ENCODE results near the gene MYH14. TPM values are rescaled to one million over a fixed set of nuclear protein-coding genes. Genes with fewer than 3 reads are reported as not detected.

MYH14 gene
- total and polyA plus RNA-seq, 2 of the 13 experiments (the other 11 are each of a cell fraction or from before 2014, with no cell fraction given), result 5.5 to 5.8 TPM

- no peak for TF ChIP-seq ZBTB4 (CRISPR knock-in tag; IDR thresholded peaks at IDR 0.05; ENCODE audit: borderline replicate concordance)
- no peak for TF ChIP-seq ZBTB34 (CRISPR knock-in tag; IDR thresholded peaks at IDR 0.05)
- TF ChIP-seq ZSCAN9 (CRISPR knock-in tag; IDR thresholded peaks at IDR 0.05; ENCODE audit: borderline replicate concordance), result no peak
- TF ChIP-seq ZNF678 (CRISPR knock-in tag; IDR thresholded peaks at IDR 0.05), result no peak
- TF ChIP-seq HMG20A (CRISPR knock-in tag; IDR thresholded peaks at IDR 0.05; ENCODE audit: borderline replicate concordance), result peak; percentile 44; the same call in 1 of the 2 replicates
- TF ChIP-seq HHEX (CRISPR knock-in tag; IDR thresholded peaks at IDR 0.05), result no peak
- no peak for TF ChIP-seq ZNF496 (CRISPR knock-in tag; IDR thresholded peaks at IDR 0.05; ENCODE audit: insufficient replicate concordance)
- no peak for TF ChIP-seq ZNF3 (CRISPR knock-in tag; IDR thresholded peaks at IDR 0.05)
- TF ChIP-seq FOXO4 (CRISPR knock-in tag; conservative IDR thresholded peaks at IDR 0.05), result no peak
- TF ChIP-seq GABPB1 (CRISPR knock-in tag; IDR thresholded peaks at IDR 0.05), result peak; percentile 42; the same call in 1 of the 2 replicates
- TF ChIP-seq ZNF75D (CRISPR knock-in tag; IDR thresholded peaks at IDR 0.05; ENCODE audit: borderline replicate concordance), result no peak
- no peak for TF ChIP-seq ZNF407 (CRISPR knock-in tag; IDR thresholded peaks at IDR 0.05; ENCODE audit: not compliant biosample characterization)
- TF ChIP-seq ZNF780A (CRISPR knock-in tag; IDR thresholded peaks at IDR 0.05), result no peak
- TF ChIP-seq CEBPB (IDR thresholded peaks at IDR 0.05; ENCODE audit: borderline replicate concordance, low read depth, low read length), result no peak
- TF ChIP-seq RFX5 (IDR thresholded peaks at IDR 0.05; ENCODE audit: low read depth, low read length), result no peak
Observed at GRCh38 chr19:50275577-50276368, 72.4 kb downstream of the MYH14 start (continued).
